GM19372 (cell line): Measurements from ENCODE around the gene CXCL1.

Experiments
- ATAC-seq: cut with Tn5 transposase; IDR thresholded peaks from one replicate; pipeline ENCODE4 v1.9.1; 2021; ENCODE audit warnings: mild to moderate bottlenecking, low read depth, moderate library complexity; ENCODE audit not compliant: unreplicated experiment

Gene CXCL1

GRCh38 chr4:73869130-73870055, at the start of gene CXCL1:
Gene CXCL1 (plus strand): TSS chr4:73869393. CDS start chr4:73869471, 78 bp downstream.
- no peak for ATAC-seq

GRCh38 chr4:73821325-73821724, 47.9 kb upstream of the CXCL1 start:
- no peak for ATAC-seq

- no peak for ATAC-seq
Measured at GRCh38 chr4:73822389-73822788, 46.8 kb upstream of the CXCL1 start.

- ATAC-seq = no peak
Measured at GRCh38 chr4:73822812-73823504, 46.2 kb upstream of the CXCL1 start.

- no peak for ATAC-seq
Measured at GRCh38 chr4:73823760-73824159, 45.4 kb upstream of the CXCL1 start.

GRCh38 chr4:73828956-73829355, 40.2 kb upstream of the CXCL1 start:
- ATAC-seq = no peak

- no peak for ATAC-seq
Measured at GRCh38 chr4:73831569-73831968, 37.6 kb upstream of the CXCL1 start.

GRCh38 chr4:73832651-73833237, 36.4 kb upstream of the CXCL1 start:
- no peak for ATAC-seq

- ATAC-seq = no peak
Measured at GRCh38 chr4:73836373-73837279, 32.6 kb upstream of the CXCL1 start, which contains the start of gene CXCL6. Gene CXCL6 (plus strand): TSS chr4:73836678. CDS start chr4:73836751, 73 bp downstream.

GRCh38 chr4:73839071-73839470, 30.1 kb upstream of the CXCL1 start:
- no peak for ATAC-seq

- no peak for ATAC-seq
Measured at GRCh38 chr4:73839715-73840114, 29.5 kb upstream of the CXCL1 start.

GRCh38 chr4:73841243-73841925, 27.8 kb upstream of the CXCL1 start:
- no peak for ATAC-seq

- no peak for ATAC-seq
Measured at GRCh38 chr4:73842696-73843095, 26.5 kb upstream of the CXCL1 start.

- no peak for ATAC-seq
Measured at GRCh38 chr4:73843369-73843768, 25.8 kb upstream of the CXCL1 start.

GRCh38 chr4:73844345-73844744, 24.8 kb upstream of the CXCL1 start:
- no peak for ATAC-seq

- ATAC-seq = no peak
Measured at GRCh38 chr4:73844806-73845205, 24.4 kb upstream of the CXCL1 start.

- ATAC-seq = no peak
Measured at GRCh38 chr4:73847526-73848182, 21.5 kb upstream of the CXCL1 start.

GRCh38 chr4:73848183-73848777, 20.9 kb upstream of the CXCL1 start:
- no peak for ATAC-seq
